ENCODE results near the gene PXDN. TPM values are rescaled to one million over a fixed set of nuclear protein-coding genes. Genes with fewer than 3 reads are reported as not detected.
A peak's percentile ranks its signal among the peaks of the same experiment; 100 is the strongest.

Gene PXDN
- total RNA-seq, 4 donors from 2014 or later, result 7.0 to 9.5 (median 9.4) TPM

- Histone ChIP-seq H3K27ac (no peak overlapping the region), H3K4me1 (peaks cover 3% of the 10 kb centered on the region), H3K9me3 (no peaks in the 10 kb centered on the region), H3K4me3 (no peak overlapping the region), H3K27me3 (no peaks in the 10 kb centered on the region), H3K36me3 (no peaks in the 10 kb centered on the region)
- DNase-seq (ENCODE audit: low spot score in 2 of 2), result peak in 1 of 2 donors; percentile 52
- TF ChIP-seq POLR2A (IDR thresholded peaks at IDR 0.05) (no peak), EP300 (IDR thresholded peaks at IDR 0.05) (no peak), CTCF (IDR thresholded peaks at IDR 0.05) (no peak), POLR2AphosphoS5 (IDR thresholded peaks at IDR 0.05) (no peak)
- 93% methylated on average over 8 of the region's 8 CpGs for WGBS
Measured at GRCh38 chr2:1611886-1612285, 132.4 kb downstream of the PXDN start.

- TF ChIP-seq POLR2AphosphoS5 (IDR thresholded peaks at IDR 0.05), result no peak
- TF ChIP-seq CTCF (IDR thresholded peaks at IDR 0.05), result no peak
- TF ChIP-seq POLR2A (IDR thresholded peaks at IDR 0.05), result no peak
- no peak for TF ChIP-seq EP300 (IDR thresholded peaks at IDR 0.05)
- H3K27ac ChIP-seq, result no peak overlapping the region
- DNase-seq (ENCODE audit: low spot score in 2 of 2), result peak in 1 of 2 donors; percentile 52
- no peaks in the 10 kb centered on the region for H3K27me3 ChIP-seq
- WGBS, result 95% methylated on average over 18 of the region's 18 CpGs
- H3K36me3 ChIP-seq, result no peaks in the 10 kb centered on the region
- H3K4me1 ChIP-seq, result peaks cover 11% of the 10 kb centered on the region
- no peak overlapping the region for H3K4me3 ChIP-seq
- H3K9me3 ChIP-seq, result no peaks in the 10 kb centered on the region
Measured at GRCh38 chr2:1610096-1610485, 134.2 kb downstream of the PXDN start.

- peak in 1 of 2 donors; percentile 27 for DNase-seq (ENCODE audit: low spot score in 2 of 2)
- no peak overlapping the region for H3K27ac ChIP-seq
- H3K9me3 ChIP-seq, result no peaks in the 10 kb centered on the region
- TF ChIP-seq CTCF (IDR thresholded peaks at IDR 0.05) (no peak), EP300 (IDR thresholded peaks at IDR 0.05) (no peak), POLR2AphosphoS5 (IDR thresholded peaks at IDR 0.05) (no peak), POLR2A (IDR thresholded peaks at IDR 0.05) (no peak)
- peaks cover 15% of the 10 kb centered on the region for H3K4me1 ChIP-seq
- no peaks in the 10 kb centered on the region for H3K36me3 ChIP-seq
- 70% methylated on average over 11 of the region's 12 CpGs for WGBS
- no peaks in the 10 kb centered on the region for H3K27me3 ChIP-seq
- no peak overlapping the region for H3K4me3 ChIP-seq
Measured at GRCh38 chr2:1609485-1610095, 134.7 kb downstream of the PXDN start.

- Histone ChIP-seq H3K27ac (no peak overlapping the region), H3K27me3 (no peaks in the 10 kb centered on the region), H3K36me3 (no peaks in the 10 kb centered on the region), H3K4me1 (peaks cover 15% of the 10 kb centered on the region), H3K4me3 (no peak overlapping the region), H3K9me3 (no peaks in the 10 kb centered on the region)
- no peak for DNase-seq (ENCODE audit: low spot score in 2 of 2)
- TF ChIP-seq CTCF (IDR thresholded peaks at IDR 0.05), result no peak
- no peak for TF ChIP-seq EP300 (IDR thresholded peaks at IDR 0.05)
- WGBS, result 87% methylated on average over 3 of the region's 3 CpGs
Measured at GRCh38 chr2:1609040-1609439, 135.3 kb downstream of the PXDN start.

GRCh38 chr2:1607971-1608688 is 136.2 kb downstream of the PXDN start:
- Histone ChIP-seq H3K27ac (no peak overlapping the region), H3K36me3 (no peaks in the 10 kb centered on the region), H3K9me3 (no peaks in the 10 kb centered on the region), H3K27me3 (no peaks in the 10 kb centered on the region), H3K4me3 (no peak overlapping the region), H3K4me1 (peaks cover 12% of the 10 kb centered on the region)
- DNase-seq (ENCODE audit: low spot score in 2 of 2), result peak in 1 of 2 donors; percentile 20
- TF ChIP-seq EP300 (IDR thresholded peaks at IDR 0.05), result no peak
- TF ChIP-seq POLR2AphosphoS5 (IDR thresholded peaks at IDR 0.05), result no peak
- no peak for TF ChIP-seq CTCF (IDR thresholded peaks at IDR 0.05)
- no peak for TF ChIP-seq POLR2A (IDR thresholded peaks at IDR 0.05)
- 61% methylated on average over 11 of the region's 11 CpGs for WGBS

Measured in suprapubic skin (tissue), 4 donors.